ENCODE measurements around the gene TGIF1. TPM values are rescaled to one million over a fixed set of nuclear protein-coding genes. Genes with fewer than 3 reads are reported as not detected.
A peak's percentile ranks its signal among the peaks of the same experiment; 100 is the strongest.

The TGIF1 gene
- total RNA-seq, 2 experiments from 2014 or later, result 8.2 to 8.7 TPM

- DNase-seq, result no peak
- CTCF ChIA-PET, result no interaction called here
- POLR2A ChIA-PET, result no interaction called here
- Mint-ChIP-seq H3K4me3 (no peak overlapping the region), H3K36me3 (ENCODE audit: low read depth) (no peaks in the 10 kb centered on the region), H3K27me3 (ENCODE audit: low read depth) (peaks cover 34% of the 10 kb centered on the region), H3K4me1 (ENCODE audit: low read depth) (no peaks in the 10 kb centered on the region), H3K9me3 (ENCODE audit: insufficient read depth) (no peaks in the 10 kb centered on the region), H3K27ac (no peak overlapping the region)
- no peak for ATAC-seq
Observed at GRCh38 chr18:3492721-3493120, 42.7 kb downstream of the TGIF1 start.

GRCh38 chr18:3493501-3494244 lies 43.7 kb downstream of the TGIF1 start:
- Mint-ChIP-seq H3K27me3 (ENCODE audit: low read depth) (peaks cover 44% of the 10 kb centered on the region), H3K4me3 (no peak overlapping the region), H3K36me3 (ENCODE audit: low read depth) (no peaks in the 10 kb centered on the region), H3K4me1 (ENCODE audit: low read depth) (peaks cover 2% of the 10 kb centered on the region), H3K27ac (no peak overlapping the region), H3K9me3 (ENCODE audit: insufficient read depth) (no peaks in the 10 kb centered on the region)
- POLR2A ChIA-PET, result no interaction called here
- CTCF ChIA-PET, result interaction anchor here (0.7 to 1.3 kb wide), 4 partner anchors 20 to 173 kb away, joined by 3 to 5 read pairs (median 4); no protein-coding TSS in a partner anchor
- DNase-seq (no peak), ATAC-seq (no peak)

GRCh38 chr18:3494245-3494526 lies 44.2 kb downstream of the TGIF1 start:
- Mint-ChIP-seq H3K36me3 (ENCODE audit: low read depth) (no peaks in the 10 kb centered on the region), H3K9me3 (ENCODE audit: insufficient read depth) (no peaks in the 10 kb centered on the region), H3K4me3 (no peak overlapping the region), H3K4me1 (ENCODE audit: low read depth) (peaks cover 5% of the 10 kb centered on the region), H3K27me3 (ENCODE audit: low read depth) (peaks cover 46% of the 10 kb centered on the region), H3K27ac (no peak overlapping the region)
- DNase-seq, result no peak
- ATAC-seq, result no peak
- ChIA-PET CTCF (interaction anchor here (0.9 to 1.3 kb wide), 3 partner anchors 20 to 172 kb away, joined by 4 to 5 read pairs (median 4); no protein-coding TSS in a partner anchor), POLR2A (no interaction called here)

- peaks cover 49% of the 10 kb centered on the region for H3K27me3 Mint-ChIP-seq (ENCODE audit: low read depth)
- POLR2A ChIA-PET, result no interaction called here
- CTCF ChIA-PET, result interaction anchor here (0.9 to 1.3 kb wide), 3 partner anchors 21 to 172 kb away, joined by 4 to 5 read pairs (median 4); no protein-coding TSS in a partner anchor
- H3K36me3 Mint-ChIP-seq (ENCODE audit: low read depth), result no peaks in the 10 kb centered on the region
- H3K9me3 Mint-ChIP-seq (ENCODE audit: insufficient read depth), result no peaks in the 10 kb centered on the region
- no peak for DNase-seq
- no peak overlapping the region for H3K27ac Mint-ChIP-seq
- ATAC-seq, result no peak
- peaks cover 9% of the 10 kb centered on the region for H3K4me1 Mint-ChIP-seq (ENCODE audit: low read depth)
- H3K4me3 Mint-ChIP-seq, result no peak overlapping the region
Observed at GRCh38 chr18:3494569-3494968, 44.6 kb downstream of the TGIF1 start.

GRCh38 chr18:3495691-3496430 lies 45.9 kb downstream of the TGIF1 start:
- Mint-ChIP-seq H3K4me3 (no peak overlapping the region), H3K4me1 (ENCODE audit: low read depth) (peaks cover 14% of the 10 kb centered on the region), H3K27me3 (ENCODE audit: low read depth) (peaks cover 49% of the 10 kb centered on the region), H3K9me3 (ENCODE audit: insufficient read depth) (no peaks in the 10 kb centered on the region), H3K36me3 (ENCODE audit: low read depth) (no peaks in the 10 kb centered on the region), H3K27ac (no peak overlapping the region)
- ChIA-PET POLR2A (interaction anchor here (1.0 kb wide), 1 partner anchor 48 kb away, joined by 3 read pairs; no protein-coding TSS in a partner anchor), CTCF (interaction anchor here (0.9 to 1.5 kb wide), 2 partner anchors 30 to 170 kb away, joined by 3 to 6 read pairs; no protein-coding TSS in a partner anchor)
- ATAC-seq (no peak), DNase-seq (no peak)

GRCh38 chr18:3498698-3499471 lies 48.9 kb downstream of the TGIF1 start:
- H3K27ac Mint-ChIP-seq, result no peak overlapping the region
- ATAC-seq, result peak; percentile 61
- H3K9me3 Mint-ChIP-seq (ENCODE audit: insufficient read depth), result no peaks in the 10 kb centered on the region
- peaks cover 14% of the 10 kb centered on the region for H3K4me1 Mint-ChIP-seq (ENCODE audit: low read depth)
- DNase-seq, result peak; percentile 27
- ChIA-PET POLR2A (no interaction called here), CTCF (interaction anchor here (1.1 to 1.8 kb wide), 4 partner anchors 40 to 167 kb away, joined by 4 to 5 read pairs (median 4); no protein-coding TSS in a partner anchor)
- H3K27me3 Mint-ChIP-seq (ENCODE audit: low read depth), result peaks cover 41% of the 10 kb centered on the region
- peak overlapping the region; percentile 41 for H3K4me3 Mint-ChIP-seq
- no peaks in the 10 kb centered on the region for H3K36me3 Mint-ChIP-seq (ENCODE audit: low read depth)

- Mint-ChIP-seq H3K27ac (no peak overlapping the region), H3K36me3 (ENCODE audit: low read depth) (no peaks in the 10 kb centered on the region), H3K9me3 (ENCODE audit: insufficient read depth) (no peaks in the 10 kb centered on the region), H3K4me1 (ENCODE audit: low read depth) (peaks cover 14% of the 10 kb centered on the region), H3K4me3 (peak overlapping the region; percentile 34), H3K27me3 (ENCODE audit: low read depth) (peaks cover 41% of the 10 kb centered on the region)
- ChIA-PET POLR2A (no interaction called here), CTCF (interaction anchor here (1.1 to 1.8 kb wide), 4 partner anchors 41 to 167 kb away, joined by 4 to 5 read pairs (median 4); no protein-coding TSS in a partner anchor)
- ATAC-seq, result peak; percentile 47
- no peak for DNase-seq
Observed at GRCh38 chr18:3499501-3499900, 49.5 kb downstream of the TGIF1 start.

- Mint-ChIP-seq H3K36me3 (ENCODE audit: low read depth) (no peaks in the 10 kb centered on the region), H3K9me3 (ENCODE audit: insufficient read depth) (no peaks in the 10 kb centered on the region), H3K27me3 (ENCODE audit: low read depth) (peaks cover 38% of the 10 kb centered on the region), H3K4me1 (ENCODE audit: low read depth) (peaks cover 14% of the 10 kb centered on the region), H3K4me3 (no peak overlapping the region), H3K27ac (no peak overlapping the region)
- ATAC-seq (no peak), DNase-seq (no peak)
- ChIA-PET CTCF (interaction anchor here (1.5 to 1.8 kb wide), 2 partner anchors 46 to 166 kb away, joined by 4 to 5 read pairs; no protein-coding TSS in a partner anchor), POLR2A (no interaction called here)
Observed at GRCh38 chr18:3500016-3500415, 50.0 kb downstream of the TGIF1 start.

- Mint-ChIP-seq H3K9me3 (ENCODE audit: insufficient read depth) (no peaks in the 10 kb centered on the region), H3K4me1 (ENCODE audit: low read depth) (peaks cover 14% of the 10 kb centered on the region), H3K27ac (no peak overlapping the region), H3K36me3 (ENCODE audit: low read depth) (no peaks in the 10 kb centered on the region), H3K4me3 (no peak overlapping the region), H3K27me3 (ENCODE audit: low read depth) (peaks cover 29% of the 10 kb centered on the region)
- DNase-seq (no peak), ATAC-seq (no peak)
- ChIA-PET CTCF (no interaction called here), POLR2A (no interaction called here)
Observed at GRCh38 chr18:3502650-3503049, 52.7 kb downstream of the TGIF1 start.

GRCh38 chr18:3504637-3505036 lies 54.7 kb downstream of the TGIF1 start:
- no peak for DNase-seq
- Mint-ChIP-seq H3K36me3 (ENCODE audit: low read depth) (no peaks in the 10 kb centered on the region), H3K4me3 (no peak overlapping the region), H3K9me3 (ENCODE audit: insufficient read depth) (no peaks in the 10 kb centered on the region), H3K27me3 (ENCODE audit: low read depth) (peaks cover 16% of the 10 kb centered on the region), H3K4me1 (ENCODE audit: low read depth) (peaks cover 5% of the 10 kb centered on the region), H3K27ac (no peak overlapping the region)
- no peak for ATAC-seq
- ChIA-PET POLR2A (no interaction called here), CTCF (no interaction called here)

GRCh38 chr18:3508576-3509549 lies 58.9 kb downstream of the TGIF1 start:
- POLR2A ChIA-PET, result no interaction called here

More at GRCh38 chr18:3508576-3509549, 58.9 kb downstream of the TGIF1 start:
- no peak overlapping the region for H3K4me3 Mint-ChIP-seq
- no peak overlapping the region for H3K27ac Mint-ChIP-seq
- no peaks in the 10 kb centered on the region for H3K9me3 Mint-ChIP-seq (ENCODE audit: insufficient read depth)
- peaks cover 2% of the 10 kb centered on the region for H3K27me3 Mint-ChIP-seq (ENCODE audit: low read depth)
- no peak for ATAC-seq
- CTCF ChIA-PET, result no interaction called here
- DNase-seq, result no peak
- peaks cover 10% of the 10 kb centered on the region for H3K4me1 Mint-ChIP-seq (ENCODE audit: low read depth)
- no peaks in the 10 kb centered on the region for H3K36me3 Mint-ChIP-seq (ENCODE audit: low read depth)

All from activated CD8-positive, alpha-beta T cell treated with anti-CD3 and anti-CD28 coated beads, Interleukin-2, amount 10 ng/mL, durations not matched to agents 7 days and 5 days (primary cell).